AG09309 (cell line): ENCODE measurements around the gene ANKRD37.

Experiments
- DNase-seq: peaks from one replicate; pipeline ENCODE4 v3.0.0-alpha.2; 2010; ENCODE audit warnings: low read depth
- H3K4me3 ChIP-seq: 2 replicates; pipeline ENCODE4 v1.5.1; 2011; ENCODE audit warnings: mild to moderate bottlenecking, low read depth, low read length, moderate library complexity; ENCODE audit not compliant: control insufficient read depth
- TF ChIP-seq, protein P1 (sequence below): IDR thresholded peaks from 2 replicates; pipeline ENCODE4 v1.5.1; 2011; ENCODE audit warnings: mild to moderate bottlenecking, low read depth, low read length, inconsistent platforms; ENCODE audit not compliant: insufficient read depth, control insufficient read depth; ENCODE audit errors: missing control alignments

The ANKRD37 gene

DNA sequence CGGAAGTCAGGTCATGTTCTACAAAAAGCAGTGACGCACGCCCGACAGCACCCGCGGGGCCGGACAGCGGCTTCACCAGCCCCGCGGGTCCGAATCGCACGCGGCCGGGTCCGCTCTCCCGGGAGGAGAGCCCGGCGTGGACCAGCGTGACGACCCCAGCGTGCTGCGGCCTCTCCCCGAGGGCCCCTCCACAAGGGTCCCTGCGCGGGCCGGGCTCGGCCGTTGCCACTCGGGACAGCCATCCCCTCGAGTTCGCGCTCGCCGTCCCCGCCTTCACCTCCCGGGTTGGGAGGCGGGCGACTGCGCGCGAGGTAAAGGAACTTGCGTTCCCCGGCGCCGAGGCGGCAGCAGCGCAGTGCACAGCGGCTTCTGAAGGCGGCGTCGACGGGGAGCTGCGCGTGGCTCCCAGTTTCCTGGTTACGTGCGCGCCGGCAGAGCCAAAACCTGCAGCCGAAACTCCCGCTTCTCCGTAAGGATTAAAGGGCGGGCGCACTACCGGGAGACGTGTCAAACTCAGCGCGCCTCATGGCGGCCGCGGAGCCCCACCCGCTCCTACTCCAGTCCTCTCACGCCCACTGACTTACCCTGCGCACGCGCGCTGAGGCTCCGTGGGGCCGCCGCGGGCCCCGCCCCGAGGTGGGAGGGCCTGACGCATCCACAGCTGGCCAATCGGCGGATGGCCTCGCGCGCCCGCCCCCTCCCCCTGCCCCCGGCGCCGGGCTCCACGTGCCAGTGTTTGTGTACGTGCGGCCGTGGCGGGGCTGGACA is 501 bp upstream of the ANKRD37 start:
- peak; percentile 94 for DNase-seq
- TF ChIP-seq, protein P1, sequence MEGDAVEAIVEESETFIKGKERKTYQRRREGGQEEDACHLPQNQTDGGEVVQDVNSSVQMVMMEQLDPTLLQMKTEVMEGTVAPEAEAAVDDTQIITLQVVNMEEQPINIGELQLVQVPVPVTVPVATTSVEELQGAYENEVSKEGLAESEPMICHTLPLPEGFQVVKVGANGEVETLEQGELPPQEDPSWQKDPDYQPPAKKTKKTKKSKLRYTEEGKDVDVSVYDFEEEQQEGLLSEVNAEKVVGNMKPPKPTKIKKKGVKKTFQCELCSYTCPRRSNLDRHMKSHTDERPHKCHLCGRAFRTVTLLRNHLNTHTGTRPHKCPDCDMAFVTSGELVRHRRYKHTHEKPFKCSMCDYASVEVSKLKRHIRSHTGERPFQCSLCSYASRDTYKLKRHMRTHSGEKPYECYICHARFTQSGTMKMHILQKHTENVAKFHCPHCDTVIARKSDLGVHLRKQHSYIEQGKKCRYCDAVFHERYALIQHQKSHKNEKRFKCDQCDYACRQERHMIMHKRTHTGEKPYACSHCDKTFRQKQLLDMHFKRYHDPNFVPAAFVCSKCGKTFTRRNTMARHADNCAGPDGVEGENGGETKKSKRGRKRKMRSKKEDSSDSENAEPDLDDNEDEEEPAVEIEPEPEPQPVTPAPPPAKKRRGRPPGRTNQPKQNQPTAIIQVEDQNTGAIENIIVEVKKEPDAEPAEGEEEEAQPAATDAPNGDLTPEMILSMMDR, result no peak

DNA sequence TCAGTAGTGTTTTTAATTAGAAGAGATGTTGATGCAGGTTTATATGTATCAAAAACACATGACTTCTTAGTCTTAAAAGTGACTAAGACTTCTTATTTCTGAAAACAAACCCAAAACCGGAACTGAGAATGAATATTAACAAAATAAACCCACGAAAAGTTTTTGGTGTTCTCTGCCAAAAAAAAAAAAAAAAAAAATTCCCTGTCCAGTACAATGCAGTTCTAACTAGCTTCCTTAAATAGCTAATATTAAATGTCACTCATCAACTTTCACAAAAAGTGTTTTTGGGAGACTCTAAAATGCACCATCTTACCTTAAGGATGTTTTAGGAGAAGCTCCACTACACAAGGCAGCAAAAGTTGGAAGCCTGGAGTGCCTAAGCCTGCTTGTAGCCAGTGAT is 2.0 kb downstream of the ANKRD37 start:
- TF ChIP-seq, protein P1, result no peak
- H3K4me3 ChIP-seq, result no peak overlapping the region
- DNase-seq, result no peak

More for the DNA sequence above, 501 bp upstream of the ANKRD37 start:
- peak overlapping the region; percentile 61 for H3K4me3 ChIP-seq

DNA sequence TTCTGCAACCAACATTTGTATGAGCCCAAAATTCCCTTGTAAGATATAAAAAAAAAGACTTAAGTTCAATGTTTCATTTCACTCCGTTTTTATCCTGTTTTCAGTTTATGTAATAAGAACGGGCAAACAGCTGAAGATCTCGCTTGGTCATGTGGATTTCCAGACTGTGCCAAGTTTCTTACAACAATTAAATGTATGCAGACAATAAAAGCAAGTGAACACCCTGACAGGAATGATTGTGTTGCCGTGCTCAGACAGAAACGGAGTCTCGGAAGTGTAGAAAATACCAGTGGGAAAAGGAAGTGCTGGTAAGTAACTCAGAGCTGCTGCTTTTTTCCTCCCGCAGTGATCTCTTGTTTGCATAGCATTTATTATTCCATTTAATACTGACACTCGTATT is 2.8 kb downstream of the ANKRD37 start:
- no peak overlapping the region for H3K4me3 ChIP-seq
- TF ChIP-seq, protein P1, result no peak
- no peak for DNase-seq

DNA sequence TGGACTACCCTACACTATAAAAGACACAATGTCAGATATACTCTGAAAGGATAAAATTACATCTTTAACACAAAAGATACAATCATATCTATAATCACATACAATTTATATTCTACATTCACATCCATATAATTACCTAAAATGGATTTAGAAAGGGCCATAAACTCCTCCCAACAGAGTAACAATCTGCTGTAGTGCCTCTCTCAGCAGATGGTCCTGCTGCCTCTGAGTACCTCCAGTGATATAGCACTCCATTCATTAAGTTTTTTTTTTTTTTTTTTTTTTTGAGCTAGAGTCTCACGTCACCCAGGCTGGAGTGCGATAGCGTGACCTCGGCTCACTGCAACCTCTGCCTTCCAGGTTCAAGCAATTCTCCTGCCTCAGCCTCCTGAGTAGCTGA is 7.4 kb downstream of the ANKRD37 start:
- TF ChIP-seq, protein P1, result no peak

DNA sequence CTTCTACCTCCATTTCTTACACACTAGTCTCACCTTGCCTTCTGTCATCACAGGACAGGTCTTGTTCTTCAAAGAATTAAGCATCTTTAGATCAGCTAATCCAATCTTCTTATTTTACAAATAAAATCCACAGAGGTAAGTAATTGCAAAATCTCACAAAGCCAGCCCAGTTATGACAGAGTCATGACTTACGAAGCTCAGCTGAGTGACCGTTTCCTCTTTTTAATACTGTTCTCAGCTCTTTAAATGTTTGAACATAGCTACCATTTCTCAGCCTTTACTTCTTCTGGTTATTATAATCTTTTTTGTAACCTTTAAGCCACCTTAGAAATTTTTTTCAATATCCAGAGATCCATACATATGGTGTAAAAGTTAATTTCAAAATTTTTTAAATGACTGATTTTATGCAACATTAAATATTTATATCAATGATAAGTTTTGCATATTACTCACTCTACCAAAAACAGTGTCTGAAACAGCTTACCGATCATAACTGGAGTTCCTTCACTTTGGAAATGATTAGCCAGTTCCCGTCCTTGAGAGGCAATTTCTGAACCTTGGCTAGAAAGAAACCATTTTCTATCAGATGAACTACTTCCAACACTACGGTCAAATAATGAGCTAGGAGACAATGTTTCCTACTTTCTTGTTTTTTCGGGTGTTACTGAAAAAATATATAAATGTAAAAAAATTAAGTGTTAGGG is 8.8 kb downstream of the ANKRD37 start:
- TF ChIP-seq, protein P1, result no peak
- no peak overlapping the region for H3K4me3 ChIP-seq
- DNase-seq, result no peak

More for the DNA sequence above, 7.4 kb downstream of the ANKRD37 start:
- DNase-seq, result no peak
- no peak overlapping the region for H3K4me3 ChIP-seq

DNA sequence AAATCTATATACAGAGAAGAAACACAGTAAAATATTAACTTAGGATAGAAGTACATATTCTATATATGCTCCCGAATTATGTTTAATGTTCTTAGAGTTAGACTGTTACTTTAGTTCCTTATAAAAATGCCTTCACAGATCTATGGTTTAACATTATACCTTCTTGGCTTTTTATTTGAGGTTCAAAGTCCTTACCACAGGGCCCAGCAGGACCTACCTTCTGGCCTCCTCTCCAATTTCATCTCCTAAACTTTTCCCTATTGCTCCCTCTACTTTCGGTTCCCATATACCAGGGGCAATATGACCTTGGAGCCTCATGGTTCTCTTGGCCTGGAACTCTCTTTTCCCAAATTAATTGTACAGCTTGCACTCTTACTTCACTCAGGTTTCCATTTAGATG is 11.8 kb downstream of the ANKRD37 start:
- TF ChIP-seq, protein P1, result no peak
- DNase-seq, result no peak
- H3K4me3 ChIP-seq, result no peak overlapping the region
